H1 (cell line): Measurements from ENCODE around the gene ANKRD60. TPM values are rescaled to one million over a fixed set of nuclear protein-coding genes. Genes with fewer than 3 reads are reported as not detected.

ENCODE experiments used
- CTCF ChIA-PET: fragments of 300-600 bp; sonication (Branson Sonifier 250); formaldehyde crosslinking; loops from one replicate; lab custom pipeline; 2021; ENCODE audit not compliant: partially characterized antibody; lab: Charles Lee
- POLR2A ChIA-PET: fragments of 300-600 bp; sonication (Branson Sonifier 250); formaldehyde crosslinking; loops from one replicate; lab custom pipeline; 2021; ENCODE audit warnings: inconsistent platforms; ENCODE audit not compliant: partially characterized antibody; lab: Charles Lee
- DNase-seq, 2 experiments: peaks; one replicate each; pipeline versions ENCODE4 v3.0.0 to v3.0.0-alpha.2; 2010 to 2022; ENCODE audit warnings: low spot score in 2 of 2, low read depth in 1 of 2, mixed read lengths in 1 of 2
- FAIRE-seq: peaks from 2 replicates; lab custom pipeline; 2011; peaks lifted over from hg19 to GRCh38; lab: Jason Lieb, UNC
- H2AFZ ChIP-seq: 2 replicates; pipeline ENCODE4 v1.8.1; 2012; ENCODE audit warnings: low read length, inconsistent platforms
- H2AK5ac ChIP-seq: 2 replicates; pipeline ENCODE4 v1.6.1; 2013; ENCODE audit warnings: low read depth, low read length
- H2BK120ac ChIP-seq: replicated peaks from 2 replicates; pipeline ENCODE3; 2013; ENCODE audit warnings: low read depth, low read length, inconsistent platforms
- H2BK12ac ChIP-seq: 2 replicates; pipeline ENCODE4 v1.6.1; 2013; ENCODE audit warnings: low read depth, low read length
- H2BK15ac ChIP-seq: 2 replicates; pipeline ENCODE4 v1.6.1; 2013; ENCODE audit warnings: low read length
- H2BK20ac ChIP-seq: 2 replicates; pipeline ENCODE4 v1.6.1; 2013; ENCODE audit warnings: low read length
- H2BK5ac ChIP-seq: 2 replicates; pipeline ENCODE4 v1.6.1; 2013; ENCODE audit warnings: low read depth, low read length
- H3K14ac ChIP-seq: 2 replicates; pipeline ENCODE4 v1.6.1; 2013; ENCODE audit warnings: inconsistent platforms; ENCODE audit not compliant: insufficient read length
- H3K18ac ChIP-seq: 2 replicates; pipeline ENCODE4 v1.6.1; 2013; ENCODE audit warnings: low read length; ENCODE audit errors: extremely low read depth
- H3K23ac ChIP-seq: 2 replicates; pipeline ENCODE4 v1.6.1; 2013; ENCODE audit warnings: inconsistent platforms; ENCODE audit not compliant: insufficient read length
- H3K23me2 ChIP-seq: 2 replicates; pipeline ENCODE4 v1.6.1; 2013; ENCODE audit warnings: low read depth, low read length
- H3K27ac ChIP-seq: 2 replicates; pipeline ENCODE4 v1.6.1; 2011; ENCODE audit warnings: low read depth, low read length, inconsistent platforms
- H3K27me3 ChIP-seq, 4 experiments: replicated peaks in 1 of 4; 1 replicate in 1 of 4; 2 replicates in 3 of 4; pipeline versions ENCODE4 v1.6.1 to v1.8.1; 2011 to 2013; ENCODE audit warnings: low read length in 3 of 4, mild to moderate bottlenecking in 3 of 4, inconsistent platforms in 2 of 4, mixed read lengths in 2 of 4, moderate library complexity in 1 of 4; ENCODE audit not compliant: control insufficient read depth in 3 of 4, insufficient read depth in 3 of 4; ENCODE audit errors: extremely low read depth in 1 of 4
- H3K36me3 ChIP-seq, 4 experiments: 2 replicates each; pipeline versions ENCODE4 v1.6.1 to v1.8.1; 2011 to 2013; ENCODE audit warnings: mild to moderate bottlenecking in 4 of 4, low read length in 3 of 4, moderate library complexity in 2 of 4, control low read depth in 1 of 4, inconsistent platforms in 1 of 4; ENCODE audit not compliant: insufficient read depth in 4 of 4, control insufficient read depth in 2 of 4
- H3K4ac ChIP-seq: replicated peaks from 2 replicates; pipeline ENCODE3; 2013; ENCODE audit warnings: low read length, low read depth, mixed read lengths, inconsistent platforms; ENCODE audit not compliant: insufficient read length
- H3K4me1 ChIP-seq, 4 experiments: replicated peaks in 1 of 4; 1 replicate in 1 of 4; 2 replicates in 3 of 4; pipeline versions ENCODE4 v1.6.1 to v1.8.1; 2011 to 2013; ENCODE audit warnings: low read length in 3 of 4, inconsistent platforms in 2 of 4, mixed read lengths in 1 of 4; ENCODE audit not compliant: insufficient read depth in 4 of 4, control insufficient read depth in 3 of 4
- H3K4me2 ChIP-seq, 2 experiments: 2 replicates each; pipeline versions ENCODE4 v1.6.1 to v1.8.1; 2011 to 2013; ENCODE audit warnings: low read depth in 2 of 2, low read length in 2 of 2, control low read depth in 1 of 2, inconsistent platforms in 1 of 2, mild to moderate bottlenecking in 1 of 2; ENCODE audit not compliant: insufficient read depth in 1 of 2
- H3K4me3 ChIP-seq, 4 experiments: fragments of 200-600, 300-600 bp in 1 of 4; sonication (generic), shearing (Covaris generic), sonication (Bioruptor Twin) in 1 of 4; 2 replicates each; pipeline versions ENCODE4 v1.5.1 to v1.8.1; 2011 to 2016; ENCODE audit warnings: low read length in 4 of 4, low read depth in 3 of 4, control low read depth in 2 of 4, inconsistent platforms in 2 of 4, mild to moderate bottlenecking in 2 of 4, mixed read lengths in 1 of 4, moderate library complexity in 1 of 4; ENCODE audit not compliant: insufficient read depth in 2 of 4; ENCODE audit errors: extremely low read depth in 1 of 4
- H3K56ac ChIP-seq: replicated peaks from 2 replicates; pipeline ENCODE3; 2013; ENCODE audit warnings: low read depth, mild to moderate bottlenecking, mixed read lengths, low read length, inconsistent platforms; ENCODE audit not compliant: insufficient read length
- H3K79me1 ChIP-seq: 2 replicates; pipeline ENCODE4 v1.6.1; 2013; ENCODE audit warnings: low read depth, low read length, control low read depth
- H3K79me2 ChIP-seq, 2 experiments: 2 replicates each; pipeline versions ENCODE4 v1.6.1 to v1.8.1; 2012 to 2013; ENCODE audit warnings: low read length in 2 of 2, mild to moderate bottlenecking in 2 of 2, inconsistent platforms in 1 of 2; ENCODE audit not compliant: insufficient read depth in 2 of 2, control insufficient read depth in 1 of 2
- H3K9ac ChIP-seq, 4 experiments: replicated peaks in 1 of 4; 1 replicate in 1 of 4; 2 replicates in 3 of 4; pipeline versions ENCODE4 v1.6.1 to v1.8.1; 2011 to 2013; ENCODE audit warnings: low read depth in 3 of 4, low read length in 3 of 4, control low read depth in 2 of 4, mild to moderate bottlenecking in 2 of 4, moderate library complexity in 2 of 4, inconsistent platforms in 1 of 4; ENCODE audit errors: extremely low read depth in 1 of 4
- H3K9me3 ChIP-seq, 2 experiments: 2 replicates each; pipeline versions ENCODE4 v1.6.1 to v1.8.1; 2012 to 2013; ENCODE audit warnings: mild to moderate bottlenecking in 2 of 2, moderate library complexity in 2 of 2, control low read depth in 1 of 2, inconsistent platforms in 1 of 2, low read depth in 1 of 2, low read length in 1 of 2, mixed read lengths in 1 of 2; ENCODE audit not compliant: insufficient read depth in 2 of 2
- H4K20me1 ChIP-seq, 2 experiments: replicated peaks in 1 of 2; 2 replicates each; pipeline versions ENCODE3 to v1.8.1; 2011 to 2013; ENCODE audit warnings: inconsistent platforms in 2 of 2, low read length in 2 of 2, mild to moderate bottlenecking in 1 of 2; ENCODE audit not compliant: insufficient read depth in 2 of 2, control insufficient read depth in 1 of 2
- H4K5ac ChIP-seq: 2 replicates; pipeline ENCODE4 v1.6.1; 2013; ENCODE audit warnings: low read length, low read depth, mixed read lengths, inconsistent platforms; ENCODE audit not compliant: insufficient read length
- H4K8ac ChIP-seq: 2 replicates; pipeline ENCODE4 v1.8.0; 2013; ENCODE audit warnings: mild to moderate bottlenecking, moderate library complexity, low read length, inconsistent platforms; ENCODE audit not compliant: insufficient read depth; ENCODE audit errors: extremely low read depth
- H4K91ac ChIP-seq: replicated peaks from 2 replicates; pipeline ENCODE3; 2013; ENCODE audit warnings: low read length, mixed read lengths, inconsistent platforms; ENCODE audit not compliant: insufficient read length
- BACH1 ChIP-seq: IDR thresholded peaks from 2 replicates; pipeline ENCODE4 v1.6.1; 2012; ENCODE audit warnings: low read length, improper control_type of control experiment
- BCL11A ChIP-seq, 2 experiments: IDR thresholded peaks; one replicate each; pipeline ENCODE4 v1.6.1; 2011; ENCODE audit warnings: low read depth in 2 of 2, low read length in 2 of 2, mild to moderate bottlenecking in 2 of 2
- E2F6 ChIP-seq: IDR thresholded peaks from 2 replicates; pipeline ENCODE4 v1.6.1; 2012; ENCODE audit warnings: inconsistent platforms
- MAX ChIP-seq: IDR thresholded peaks from 2 replicates; pipeline ENCODE4 v1.6.1; 2012; ENCODE audit warnings: inconsistent platforms
- NRF1 ChIP-seq: IDR thresholded peaks from 2 replicates; pipeline ENCODE4 v1.6.1; 2011; ENCODE audit warnings: mild to moderate bottlenecking, low read depth, low read length, improper control_type of control experiment
- POLR2A ChIP-seq, 2 experiments: IDR thresholded peaks; 1 replicate in 1 of 2; 2 replicates in 1 of 2; pipeline ENCODE4 v1.6.1; 2011; ENCODE audit warnings: low read depth in 2 of 2, low read length in 2 of 2, mild to moderate bottlenecking in 2 of 2; ENCODE audit errors: control extremely low read depth in 1 of 2
- RFX5 ChIP-seq: IDR thresholded peaks from 2 replicates; pipeline ENCODE4 v1.6.1; 2011; ENCODE audit warnings: low read depth, low read length, improper control_type of control experiment, borderline replicate concordance
- SIN3A ChIP-seq, 2 experiments: IDR thresholded peaks in 1 of 2; conservative IDR thresholded peaks in 1 of 2; 2 replicates each; pipeline ENCODE4 v1.6.1; 2011 to 2012; ENCODE audit warnings: low read length in 2 of 2, improper control_type of control experiment in 1 of 2, low read depth in 1 of 2, mild to moderate bottlenecking in 1 of 2
- SUZ12 ChIP-seq: fragments of 200-600 bp; sonication (generic); IDR thresholded peaks from 2 replicates; pipeline ENCODE4 v1.6.1; 2012; ENCODE audit warnings: mild to moderate bottlenecking, inconsistent platforms, low read length, moderate library complexity, mixed read lengths
- TAF1 ChIP-seq: IDR thresholded peaks from 2 replicates; pipeline ENCODE4 v1.6.1; 2011; ENCODE audit warnings: mild to moderate bottlenecking, low read depth, low read length
- TEAD4 ChIP-seq: IDR thresholded peaks from 2 replicates; pipeline ENCODE4 v1.6.1; 2012; ENCODE audit warnings: low read depth, low read length, inconsistent platforms, mixed read lengths
- USF2 ChIP-seq: IDR thresholded peaks from 2 replicates; pipeline ENCODE4 v1.6.1; 2011; ENCODE audit warnings: low read length, improper control_type of control experiment
- WGBS, 2 experiments: shearing (Covaris generic) in 1 of 2; methylation state at CpG; one replicate each; pipeline versions ENCODE4 v1.1.6 to v1.1.7; 2013 to 2015; ENCODE audit warnings: low lambda C conversion rate in 2 of 2, mixed read lengths in 2 of 2, inconsistent platforms in 1 of 2, low coverage in 1 of 2, missing lambda C conversion rate in 1 of 2; ENCODE audit not compliant: insufficient replicate concordance in 2 of 2, insufficient coverage in 1 of 2, insufficient read length in 1 of 2; ENCODE audit errors: extremely low coverage in 1 of 2, missing lambda C conversion rate in 1 of 2; 5-methylcytosine and 5-hydroxymethylcytosine counted together
- polyA plus RNA-seq, 7 experiments: library from polyadenylated mRNA; depleted of rRNA in 3 of 7; stranded (reverse) in 5 of 7; unstranded in 2 of 7; fragments of >200 nt in 5 of 7; fragments of 200-250 nt in 2 of 7; gene quantifications; 1 replicate in 5 of 7; 2 replicates in 1 of 7; 4 replicates in 1 of 7; pipeline versions ENCODE4 v1.2.1 to v1.2.3, GENCODE V29; 2011 to 2013; ENCODE audit warnings: missing spikeins in 2 of 7, mixed read lengths in 2 of 7
- total RNA-seq: library from RNA; stranded (reverse); fragmentation: NEBNext Ultra II Directional; extraction: Animal tissue kit (Norgen Biotek cat#: 25700); gene quantifications from 2 replicates; pipeline ENCODE4 v1.2.1, GENCODE V29; 2021

ANKRD60 gene
- total and polyA plus RNA-seq, 2 of the 8 experiments (the other 6 are each of a cell fraction or from before 2014, with no cell fraction given): not detected

GRCh38 chr20:58224097-58224496, 4.4 kb downstream of the ANKRD60 start:
- DNase-seq: no peak
- no peaks in the 10 kb centered on the region for H4K20me1 ChIP-seq
- ChIA-PET CTCF (interaction anchor here (0.9 to 4.9 kb wide), 5 partner anchors 10 to 822 kb away, joined by 3 to 21 read pairs (median 3); no protein-coding TSS in a partner anchor), POLR2A (no interaction called here)
- no peak overlapping the region for H2AFZ ChIP-seq
- no peak overlapping the region for H3K4me2 ChIP-seq
- H3K4me3 ChIP-seq: no peak overlapping the region
- no peaks in the 10 kb centered on the region; the same call in 1 of the 2 replicates for H3K79me1 ChIP-seq
- H3K23ac ChIP-seq: no peak overlapping the region
- H4K91ac ChIP-seq: no peak overlapping the region
- H3K36me3 ChIP-seq: no peaks in the 10 kb centered on the region
- no peak overlapping the region for H3K4ac ChIP-seq
- H3K79me2 ChIP-seq: no peaks in the 10 kb centered on the region
- H4K5ac ChIP-seq: no peak overlapping the region
- no peak for FAIRE-seq
- H2BK5ac ChIP-seq: no peak overlapping the region
- H2BK120ac ChIP-seq: no peak overlapping the region
- H3K4me1 ChIP-seq: peaks cover 0 to 4% (median 1%) of the 10 kb centered on the region in 4 experiments; a peak in 2 of 7 replicates
- H3K14ac ChIP-seq: no peak overlapping the region
- H3K56ac ChIP-seq: no peak overlapping the region
- no peak overlapping the region for H4K8ac ChIP-seq
- no peak overlapping the region for H3K27ac ChIP-seq
- H2BK20ac ChIP-seq: no peak overlapping the region
- no peaks in the 10 kb centered on the region for H3K9me3 ChIP-seq
- no peak overlapping the region for H2BK15ac ChIP-seq
- H2AK5ac ChIP-seq: no peak overlapping the region
- H2BK12ac ChIP-seq: no peak overlapping the region
- H3K23me2 ChIP-seq: peaks cover 10% of the 10 kb centered on the region; the same call in 1 of the 2 replicates
- 91% methylated on average over 5 of the region's 5 CpGs; no CpG with 5 or more reads in 1 of the 2 experiments for WGBS, 2 experiments
- no peak overlapping the region for H3K18ac ChIP-seq
- H3K9ac ChIP-seq: no peak overlapping the region
- peaks cover 1 to 19% (median 16%) of the 10 kb centered on the region in 4 experiments for H3K27me3 ChIP-seq
- TF ChIP-seq BACH1 (no peak), SIN3A (conservative IDR thresholded peaks at IDR 0.05 in 1 of 2, IDR thresholded peaks at IDR 0.05 in 1 of 2; ENCODE audit: low read depth in 1 of 2, low read length in 2 of 2) (no peak), RFX5 (no peak), E2F6 (no peak), TAF1 (no peak), MAX (no peak), SUZ12 (no peak), POLR2A (IDR thresholded peaks at IDR 0.05; ENCODE audit: control extremely low read depth in 1 of 2, low read depth in 2 of 2, low read length in 2 of 2) (no peak), BCL11A (IDR thresholded peaks at IDR 0.05; ENCODE audit: low read depth in 2 of 2, low read length in 2 of 2) (no peak), USF2 (no peak), NRF1 (no peak), TEAD4 (no peak)
